ENCODE measurements around the gene SMYD3. TPM values are rescaled to one million over a fixed set of nuclear protein-coding genes. Genes with fewer than 3 reads are reported as not detected.

Gene SMYD3
- total and polyA plus RNA-seq, 2 of the 13 experiments (the other 11 are each of a cell fraction or from before 2014, with no cell fraction given) = 27.7 to 35.8 TPM

DNA sequence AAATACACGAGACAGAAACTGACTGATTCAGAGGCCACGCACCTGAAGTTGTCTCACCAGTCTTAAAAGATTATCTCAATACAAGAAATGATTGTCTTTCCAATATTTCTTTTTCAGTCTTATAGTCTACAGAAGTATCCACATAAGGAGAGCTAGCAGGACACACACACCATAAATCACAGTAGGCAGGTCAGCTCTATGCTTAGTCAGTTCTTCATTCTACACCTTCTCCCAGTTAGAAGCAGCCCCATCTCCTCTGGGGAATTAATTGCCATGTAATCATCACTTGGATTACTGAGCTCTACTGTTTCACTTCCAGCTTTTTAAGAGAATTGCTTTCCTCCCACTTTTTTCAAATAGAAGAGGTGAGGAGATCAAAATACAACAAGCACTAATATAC is 59.6 kb downstream of the SMYD3 start:
- DNase-seq (ENCODE audit: low spot score) (no peak), FAIRE-seq (no peak), ATAC-seq (no peak)
- H3K4me2 ChIP-seq (ENCODE audit: low read depth, low read length) = no peak overlapping the region
- H3K36me3 ChIP-seq (replicated peaks in 1 of 2; ENCODE audit: control insufficient read depth in 1 of 2, insufficient read depth in 2 of 2, low read length in 2 of 2) = no peaks in the 10 kb centered on the region
- TF ChIP-seq RFXAP (CRISPR knock-in tag; IDR thresholded peaks at IDR 0.05; ENCODE audit: borderline replicate concordance) (no peak), TSC22D2 (CRISPR knock-in tag; IDR thresholded peaks at IDR 0.05; ENCODE audit: borderline replicate concordance) (no peak), ZBTB1 (CRISPR knock-in tag; IDR thresholded peaks at IDR 0.05; ENCODE audit: borderline replicate concordance) (no peak), ZNF562 (CRISPR knock-in tag; IDR thresholded peaks at IDR 0.05; ENCODE audit: borderline replicate concordance) (no peak), CHD2 (IDR thresholded peaks at IDR 0.05; ENCODE audit: low read depth, low read length) (no peak)
- TF ChIP-seq, protein P1, sequence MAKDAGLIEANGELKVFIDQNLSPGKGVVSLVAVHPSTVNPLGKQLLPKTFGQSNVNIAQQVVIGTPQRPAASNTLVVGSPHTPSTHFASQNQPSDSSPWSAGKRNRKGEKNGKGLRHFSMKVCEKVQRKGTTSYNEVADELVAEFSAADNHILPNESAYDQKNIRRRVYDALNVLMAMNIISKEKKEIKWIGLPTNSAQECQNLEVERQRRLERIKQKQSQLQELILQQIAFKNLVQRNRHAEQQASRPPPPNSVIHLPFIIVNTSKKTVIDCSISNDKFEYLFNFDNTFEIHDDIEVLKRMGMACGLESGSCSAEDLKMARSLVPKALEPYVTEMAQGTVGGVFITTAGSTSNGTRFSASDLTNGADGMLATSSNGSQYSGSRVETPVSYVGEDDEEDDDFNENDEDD (CRISPR knock-in tag; IDR thresholded peaks at IDR 0.05; ENCODE audit: borderline replicate concordance) = no peak
- TF ChIP-seq, protein P2, sequence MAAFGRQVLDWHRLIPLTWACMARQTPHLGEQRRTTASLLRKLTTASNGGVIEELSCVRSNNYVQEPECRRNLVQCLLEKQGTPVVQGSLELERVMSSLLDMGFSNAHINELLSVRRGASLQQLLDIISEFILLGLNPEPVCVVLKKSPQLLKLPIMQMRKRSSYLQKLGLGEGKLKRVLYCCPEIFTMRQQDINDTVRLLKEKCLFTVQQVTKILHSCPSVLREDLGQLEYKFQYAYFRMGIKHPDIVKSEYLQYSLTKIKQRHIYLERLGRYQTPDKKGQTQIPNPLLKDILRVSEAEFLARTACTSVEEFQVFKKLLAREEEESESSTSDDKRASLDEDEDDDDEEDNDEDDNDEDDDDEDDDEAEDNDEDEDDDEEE (CRISPR knock-in tag; IDR thresholded peaks at IDR 0.05) = no peak
- 94% methylated on average over 2 of the region's 2 CpGs for WGBS (ENCODE audit: low lambda C conversion rate)
- ChIA-PET POLR2A (no interaction called here), CTCF (ENCODE audit: low intra/inter-chr PET ratio, low total read pairs) (no interaction called here)
- H3K27ac ChIP-seq (ENCODE audit: extremely low read length, insufficient read depth, low read length) = no peak overlapping the region
- no peak overlapping the region for H3K9ac ChIP-seq (ENCODE audit: insufficient read depth, low read depth, low read length)
- H3K4me3 ChIP-seq (replicated peaks in 1 of 3; ENCODE audit: insufficient read depth in 1 of 3, low read depth in 2 of 3, low read length in 3 of 3) = no peak overlapping the region
- no TSS peak for BruUV-seq (replicated peaks)
- intact Hi-C loops (cut with micrococcal nuclease; ENCODE audit: unreplicated experiment) = loop anchor here (5.0 kb wide), 1 partner anchor 560 kb away; no protein-coding TSS in a partner anchor
- H3K9me3 ChIP-seq (ENCODE audit: low read length) = peaks cover 11% of the 10 kb centered on the region
- no peaks in the 10 kb centered on the region for H3K27me3 ChIP-seq (ENCODE audit: control insufficient read depth in 1 of 2, insufficient read depth in 2 of 2, low read length in 2 of 2)
- no peak overlapping the region for H2AFZ ChIP-seq (ENCODE audit: low read length)
- in situ Hi-C loops (cut with HindIII; ENCODE audit: extremely low pct_ligation_motif_present, low pct_unique_long_range_greater_than_20kb) = no loop called here
- no peaks in the 10 kb centered on the region for H3K79me2 ChIP-seq (ENCODE audit: insufficient read depth, low read length)
- no peaks in the 10 kb centered on the region for H3K4me1 ChIP-seq (ENCODE audit: insufficient read depth, low read length)
- H4K20me1 ChIP-seq (ENCODE audit: insufficient read depth, low read length) = no peaks in the 10 kb centered on the region
